ENCODE measurements around the gene PRKCZ.
"Not testable (repeated sequence)": the region's sequence is repeated elsewhere in the genome, so short reads cannot be mapped to it uniquely, and the experiment has no call there.

Gene PRKCZ

DNA sequence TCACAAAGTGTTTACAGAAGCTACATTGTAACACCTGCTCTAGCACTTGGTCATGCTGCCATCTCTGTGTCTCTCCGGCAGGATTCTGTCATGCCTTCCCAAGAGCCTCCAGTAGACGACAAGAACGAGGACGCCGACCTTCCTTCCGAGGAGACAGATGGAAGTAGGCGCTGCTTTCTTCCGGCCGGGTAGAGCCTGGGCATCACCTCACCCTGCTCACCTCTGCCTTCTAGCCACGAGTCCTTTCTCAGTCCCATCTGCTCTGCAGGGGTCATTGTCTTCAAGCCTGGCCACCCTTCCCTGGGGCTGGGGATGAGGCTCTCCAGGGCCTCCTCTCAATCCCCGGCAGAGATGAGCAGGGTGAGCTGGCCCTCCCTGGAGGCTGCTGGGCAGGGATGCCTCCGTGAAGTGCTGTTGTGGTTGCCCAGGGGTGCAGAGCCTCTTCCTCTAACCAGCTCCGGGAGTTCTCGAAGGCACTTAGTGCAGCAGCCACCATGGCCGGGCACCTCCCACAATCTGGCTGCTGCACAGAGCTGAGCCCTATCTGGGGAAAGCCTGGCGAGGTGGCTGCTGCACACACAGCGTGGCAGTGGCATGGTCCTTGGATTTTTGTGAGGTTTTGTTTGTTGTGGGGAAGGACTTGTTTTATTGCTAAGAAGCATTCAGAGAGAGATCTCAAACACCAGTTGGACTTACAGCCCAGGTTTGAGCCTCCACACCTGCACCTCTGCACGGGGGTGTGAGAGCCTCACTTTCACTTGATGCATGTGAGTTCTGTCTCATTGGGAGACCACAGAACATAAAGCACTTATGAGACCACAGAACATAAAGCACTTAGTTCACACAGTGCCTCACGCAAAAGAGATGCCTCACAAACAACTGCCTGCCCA, 96.0 kb downstream of the PRKCZ start:
- Mint-ChIP-seq H3K36me3 (peaks cover 2 to 4% of the 10 kb centered on the region in 2 donors), H3K27me3 (no peaks in the 10 kb centered on the region), H3K4me1 (no peaks in the 10 kb centered on the region), H3K9me3 (no peaks in the 10 kb centered on the region), H3K27ac (no peak overlapping the region), H3K4me3 (no peak overlapping the region)
- ATAC-seq (replicated peaks) (no peak), DNase-seq (no peak)

DNA sequence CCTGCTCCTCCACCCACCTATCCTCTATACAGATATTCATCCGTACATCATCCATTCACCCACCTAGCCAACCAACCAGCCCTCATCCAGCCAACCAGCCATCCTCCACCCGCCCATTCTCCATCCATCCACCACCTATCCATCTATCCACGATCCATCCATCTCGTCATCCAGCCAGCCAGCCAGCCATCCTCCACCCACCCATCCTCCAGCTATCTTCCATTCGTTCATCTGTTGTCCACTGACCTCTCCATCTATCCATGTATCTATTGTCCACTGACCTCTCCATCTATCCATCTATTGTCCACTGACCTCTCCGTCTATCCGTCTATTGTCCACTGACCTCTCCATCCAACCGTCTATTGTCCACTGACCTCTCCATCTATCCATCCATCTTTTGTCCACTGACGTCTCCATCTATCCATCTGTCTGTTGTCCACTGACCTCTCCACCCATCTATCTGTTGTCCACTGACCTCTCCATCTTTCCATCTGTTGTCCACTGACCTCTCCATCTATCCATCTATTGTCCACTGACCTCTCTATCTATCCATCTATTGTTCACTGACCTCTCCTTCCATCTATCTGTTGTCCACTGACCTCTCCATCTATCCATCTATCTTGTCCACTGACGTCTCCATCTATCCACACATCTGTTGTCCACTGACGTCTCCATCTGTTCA, 96.8 kb downstream of the PRKCZ start:
- peaks cover 2 to 4% of the 10 kb centered on the region in 2 donors for H3K36me3 Mint-ChIP-seq
- H3K4me3 Mint-ChIP-seq, result no peak overlapping the region
- no peaks in the 10 kb centered on the region for H3K9me3 Mint-ChIP-seq
- no peaks in the 10 kb centered on the region for H3K27me3 Mint-ChIP-seq
- H3K4me1 Mint-ChIP-seq, result no peaks in the 10 kb centered on the region
- DNase-seq (no peak), ATAC-seq (replicated peaks) (no peak)
- H3K27ac Mint-ChIP-seq, result no peak overlapping the region

DNA sequence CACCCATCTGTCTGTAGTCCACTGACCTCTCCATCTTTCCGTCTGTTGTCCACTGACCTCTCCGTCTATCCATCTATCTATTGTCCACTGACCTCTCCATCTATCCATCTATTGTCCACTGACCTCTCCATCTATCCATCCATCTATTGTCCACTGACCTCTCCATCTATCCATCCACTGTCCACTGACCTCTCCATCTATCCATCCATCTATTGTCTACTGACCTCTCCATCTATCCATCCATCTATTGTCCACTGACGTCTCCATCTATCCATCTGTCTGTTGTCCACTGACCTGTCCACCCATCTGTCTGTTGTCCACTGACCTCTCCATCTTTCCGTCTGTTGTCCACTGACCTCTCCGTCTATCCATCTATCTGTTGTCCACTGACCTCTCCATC, 97.7 kb downstream of the PRKCZ start:
- H3K9me3 Mint-ChIP-seq; ATAC-seq (replicated peaks); H3K27me3 Mint-ChIP-seq; H3K4me3 Mint-ChIP-seq; H3K36me3 Mint-ChIP-seq; H3K4me1 Mint-ChIP-seq; H3K27ac Mint-ChIP-seq; DNase-seq: not testable (repeated sequence)

DNA sequence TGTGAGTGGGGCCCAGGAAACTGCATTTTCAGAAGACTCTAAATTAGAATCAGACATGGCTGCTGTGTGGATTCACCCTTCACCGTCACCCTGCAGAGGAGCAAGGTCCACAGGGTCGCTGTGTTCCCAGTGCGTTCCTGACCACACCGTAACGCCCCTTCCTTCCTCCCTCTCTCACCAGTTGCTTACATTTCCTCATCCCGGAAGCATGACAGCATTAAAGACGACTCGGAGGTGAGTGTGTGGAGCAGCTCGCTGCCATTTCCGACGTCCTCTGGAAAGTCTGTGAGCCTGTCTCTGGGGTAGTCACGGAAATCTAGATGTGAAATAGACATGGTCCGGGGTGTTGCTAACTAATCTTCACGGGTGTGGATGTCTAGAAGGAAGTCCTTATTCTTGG, 98.5 kb downstream of the PRKCZ start:
- Mint-ChIP-seq H3K4me3 (no peak overlapping the region), H3K27ac (no peak overlapping the region), H3K27me3 (no peaks in the 10 kb centered on the region), H3K36me3 (peaks cover 8 to 11% of the 10 kb centered on the region in 2 donors), H3K4me1 (no peaks in the 10 kb centered on the region), H3K9me3 (no peaks in the 10 kb centered on the region)
- ATAC-seq (replicated peaks), result no peak
- DNase-seq, result no peak

DNA sequence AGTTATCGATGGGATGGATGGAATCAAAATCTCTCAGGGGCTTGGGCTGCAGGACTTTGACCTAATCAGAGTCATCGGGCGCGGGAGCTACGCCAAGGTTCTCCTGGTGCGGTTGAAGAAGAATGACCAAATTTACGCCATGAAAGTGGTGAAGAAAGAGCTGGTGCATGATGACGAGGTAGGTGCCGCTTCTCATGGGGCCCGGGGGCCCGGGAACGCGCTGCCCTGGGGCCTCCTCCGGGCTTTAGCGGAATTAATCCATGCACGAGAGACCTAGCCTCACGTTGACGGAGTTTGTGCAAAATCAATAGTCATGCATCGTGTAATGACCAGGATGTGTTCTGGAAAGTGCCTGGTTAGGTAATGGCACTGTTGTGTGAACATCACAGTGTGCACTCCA, 100.6 kb downstream of the PRKCZ start:
- Mint-ChIP-seq H3K4me1 (no peaks in the 10 kb centered on the region), H3K27ac (no peak overlapping the region), H3K36me3 (peaks cover 25 to 32% of the 10 kb centered on the region in 2 donors), H3K4me3 (no peak overlapping the region), H3K27me3 (no peaks in the 10 kb centered on the region), H3K9me3 (peaks cover 6% of the 10 kb centered on the region in 2 donors)
- ATAC-seq (replicated peaks) (no peak), DNase-seq (no peak)

DNA sequence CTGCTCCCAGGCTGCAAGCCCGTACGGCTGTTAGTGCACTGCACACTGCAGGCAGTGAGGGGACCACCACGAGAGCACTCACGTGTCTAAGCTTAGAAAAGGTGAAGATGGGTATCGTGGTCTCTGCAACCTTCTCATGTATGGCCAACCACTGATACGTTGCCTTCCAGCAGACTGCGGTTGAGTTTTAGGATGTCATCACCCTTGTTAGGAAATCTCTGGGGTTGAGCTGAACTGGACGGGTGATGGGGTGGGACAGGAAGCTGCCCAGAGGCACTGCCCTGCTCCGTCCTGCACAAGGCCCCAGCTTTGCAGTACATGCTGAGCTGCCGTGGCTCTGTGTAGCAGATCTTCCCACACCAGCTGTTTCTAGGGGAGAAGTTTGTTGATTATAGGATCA, 101.0 kb downstream of the PRKCZ start:
- Mint-ChIP-seq H3K4me3 (no peak overlapping the region), H3K27me3 (no peaks in the 10 kb centered on the region), H3K36me3 (peaks cover 25 to 35% of the 10 kb centered on the region in 2 donors), H3K9me3 (peaks cover 6% of the 10 kb centered on the region in 2 donors), H3K27ac (no peak overlapping the region), H3K4me1 (no peaks in the 10 kb centered on the region)
- ATAC-seq (replicated peaks) (no peak), DNase-seq (no peak)

DNA sequence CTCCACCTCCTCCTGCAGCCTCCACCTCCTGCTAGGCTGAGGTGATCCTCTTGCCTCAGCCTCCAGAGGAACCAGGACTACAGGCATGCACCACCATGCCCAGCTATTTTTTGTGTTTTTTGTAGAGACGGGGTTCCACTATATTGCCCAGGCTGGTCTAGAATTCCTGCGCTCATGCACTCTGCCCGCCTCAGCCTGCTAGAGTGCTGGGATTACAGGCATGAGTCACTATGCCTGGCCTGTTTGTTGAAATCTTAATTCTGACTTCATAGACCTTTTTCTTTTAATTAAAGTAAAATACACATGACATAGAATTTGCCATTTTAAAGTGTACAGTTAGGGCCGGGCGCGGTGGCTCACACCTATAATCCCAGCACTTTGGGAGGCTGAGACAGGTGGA, 101.7 kb downstream of the PRKCZ start:
- no peak overlapping the region for H3K4me3 Mint-ChIP-seq
- no peak overlapping the region for H3K27ac Mint-ChIP-seq
- H3K27me3 Mint-ChIP-seq, result no peaks in the 10 kb centered on the region
- peaks cover 6% of the 10 kb centered on the region in 2 donors for H3K9me3 Mint-ChIP-seq
- no peaks in the 10 kb centered on the region for H3K4me1 Mint-ChIP-seq
- H3K36me3 Mint-ChIP-seq, result peaks cover 31 to 42% of the 10 kb centered on the region in 2 donors
- ATAC-seq (replicated peaks), result no peak
- DNase-seq, result no peak

DNA sequence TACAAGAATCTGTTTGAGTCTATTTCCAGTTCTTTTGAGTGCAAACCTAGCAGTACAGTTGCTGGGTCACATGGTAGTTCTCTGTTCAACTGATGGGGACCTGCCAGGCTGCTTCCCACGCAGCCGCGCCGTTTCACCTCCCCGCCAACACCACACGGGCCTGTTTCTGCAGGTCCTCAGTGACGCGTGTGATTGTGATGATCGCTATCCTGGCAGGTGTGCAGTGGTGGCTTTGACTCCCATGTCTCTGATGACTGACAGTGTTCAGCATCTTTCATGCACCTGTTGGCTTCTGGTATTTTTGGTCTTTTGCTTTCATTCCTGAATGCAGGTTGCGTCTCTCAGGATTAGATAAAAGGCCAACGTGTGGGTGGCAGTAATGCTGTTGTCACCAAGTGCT, 102.7 kb downstream of the PRKCZ start:
- no peaks in the 10 kb centered on the region for H3K27me3 Mint-ChIP-seq
- ATAC-seq (replicated peaks) (no peak), DNase-seq (no peak)
- H3K4me3 Mint-ChIP-seq, result no peak overlapping the region
- peaks cover 34 to 42% of the 10 kb centered on the region in 2 donors for H3K36me3 Mint-ChIP-seq
- H3K4me1 Mint-ChIP-seq, result no peaks in the 10 kb centered on the region
- peaks cover 6% of the 10 kb centered on the region in 2 donors for H3K9me3 Mint-ChIP-seq
- no peak overlapping the region for H3K27ac Mint-ChIP-seq

DNA sequence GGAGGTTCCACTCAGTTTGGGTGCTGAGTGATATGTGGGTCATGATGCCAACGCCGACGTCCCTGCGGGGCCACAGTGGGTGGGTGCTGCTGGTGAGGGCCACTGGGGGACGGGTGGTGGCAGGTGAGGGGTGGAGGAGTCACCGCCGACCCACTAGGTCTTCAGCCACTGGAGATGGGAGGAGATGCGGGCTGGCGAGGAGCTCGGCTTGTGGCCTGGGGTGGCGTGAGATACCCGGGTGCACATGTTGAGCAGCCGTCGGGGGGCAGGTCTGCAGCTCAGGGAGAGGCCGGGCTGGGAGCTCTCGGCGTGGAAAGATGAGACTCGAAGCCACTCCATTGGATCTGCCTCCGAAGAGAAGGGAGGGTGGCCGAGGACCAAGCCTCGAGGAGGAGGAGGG, 103.8 kb downstream of the PRKCZ start:
- H3K27ac Mint-ChIP-seq, result no peak overlapping the region
- ATAC-seq (replicated peaks), result no peak
- H3K27me3 Mint-ChIP-seq, result no peaks in the 10 kb centered on the region
- no peaks in the 10 kb centered on the region for H3K4me1 Mint-ChIP-seq
- DNase-seq, result no peak
- H3K4me3 Mint-ChIP-seq, result no peak overlapping the region
- H3K36me3 Mint-ChIP-seq, result peaks cover 42 to 48% of the 10 kb centered on the region in 2 donors
- H3K9me3 Mint-ChIP-seq, result peaks cover 6% of the 10 kb centered on the region in 2 donors

DNA sequence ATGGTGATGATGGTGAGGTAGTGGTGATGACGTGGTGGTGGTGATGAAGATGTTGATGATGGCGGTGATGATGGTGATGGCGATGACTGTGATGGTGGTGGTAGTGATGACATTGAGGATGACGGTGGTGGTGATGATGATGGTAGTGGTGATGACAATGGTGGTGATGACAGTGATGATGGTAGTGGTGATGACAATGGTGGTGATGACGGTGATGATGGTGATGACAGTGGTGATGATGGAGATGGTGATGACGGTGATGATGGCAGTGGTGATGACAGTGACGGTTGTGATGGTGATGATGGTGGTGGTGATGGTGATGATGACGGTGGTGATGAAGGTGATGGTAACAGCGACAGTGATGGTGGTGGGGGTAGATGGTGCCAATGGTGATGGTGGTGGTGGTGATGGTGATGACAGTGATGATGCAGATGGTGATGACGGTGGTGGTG, 105.0 kb downstream of the PRKCZ start:
- H3K4me1 Mint-ChIP-seq, result no peaks in the 10 kb centered on the region
- ATAC-seq (replicated peaks) (no peak), DNase-seq (no peak)
- H3K4me3 Mint-ChIP-seq, result no peak overlapping the region
- no peaks in the 10 kb centered on the region for H3K27me3 Mint-ChIP-seq
- H3K27ac Mint-ChIP-seq, result no peak overlapping the region
- H3K9me3 Mint-ChIP-seq, result peaks cover 6% of the 10 kb centered on the region in 2 donors
- peaks cover 44 to 52% of the 10 kb centered on the region in 2 donors for H3K36me3 Mint-ChIP-seq

DNA sequence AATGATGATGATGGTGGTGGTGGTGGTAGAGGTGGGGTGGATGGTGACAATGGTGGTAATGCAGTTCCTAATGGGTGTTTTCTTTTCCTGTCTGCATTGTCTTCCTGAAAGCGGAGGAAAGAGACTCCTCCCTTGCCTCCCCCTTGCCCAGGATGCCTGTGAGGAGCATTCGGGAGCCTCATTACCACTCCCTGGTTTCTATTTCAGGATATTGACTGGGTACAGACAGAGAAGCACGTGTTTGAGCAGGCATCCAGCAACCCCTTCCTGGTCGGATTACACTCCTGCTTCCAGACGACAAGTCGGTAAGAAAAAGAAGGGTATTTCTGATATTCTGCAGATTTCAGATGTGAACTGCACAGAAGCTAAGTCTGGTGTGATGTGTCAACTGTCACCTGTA, 105.6 kb downstream of the PRKCZ start:
- H3K36me3 Mint-ChIP-seq, result peaks cover 42 to 55% of the 10 kb centered on the region in 2 donors
- H3K27ac Mint-ChIP-seq, result no peak overlapping the region
- H3K4me3 Mint-ChIP-seq, result no peak overlapping the region
- DNase-seq (no peak), ATAC-seq (replicated peaks) (no peak)
- H3K9me3 Mint-ChIP-seq, result peaks cover 6% of the 10 kb centered on the region in 2 donors
- no peaks in the 10 kb centered on the region for H3K4me1 Mint-ChIP-seq
- no peaks in the 10 kb centered on the region for H3K27me3 Mint-ChIP-seq

DNA sequence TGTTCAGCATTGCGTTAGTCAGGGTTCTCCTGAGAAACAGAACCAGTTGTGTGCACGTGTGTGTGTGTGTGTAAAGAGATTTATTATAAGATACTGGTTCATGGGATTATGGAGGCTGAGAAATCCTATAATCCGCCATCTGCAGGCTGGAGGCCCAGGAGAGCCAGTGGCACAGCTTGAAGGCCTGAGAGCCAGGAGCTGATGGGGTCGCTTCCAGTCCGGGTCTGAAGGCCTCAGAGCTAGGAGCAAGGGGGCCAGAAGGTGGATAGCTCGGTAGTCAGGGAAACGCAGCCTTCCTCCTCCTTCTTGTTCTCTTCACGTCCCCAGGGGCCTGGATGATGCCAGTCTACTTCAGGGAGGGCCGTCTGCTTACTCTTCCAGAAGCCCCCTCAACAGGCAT, 106.7 kb downstream of the PRKCZ start:
- Mint-ChIP-seq H3K27me3 (no peaks in the 10 kb centered on the region), H3K9me3 (peaks cover 6% of the 10 kb centered on the region in 2 donors), H3K4me3 (no peak overlapping the region), H3K27ac (no peak overlapping the region), H3K4me1 (no peaks in the 10 kb centered on the region), H3K36me3 (peaks cover 42 to 54% of the 10 kb centered on the region in 2 donors)
- ATAC-seq (replicated peaks), result no peak
- no peak for DNase-seq

DNA sequence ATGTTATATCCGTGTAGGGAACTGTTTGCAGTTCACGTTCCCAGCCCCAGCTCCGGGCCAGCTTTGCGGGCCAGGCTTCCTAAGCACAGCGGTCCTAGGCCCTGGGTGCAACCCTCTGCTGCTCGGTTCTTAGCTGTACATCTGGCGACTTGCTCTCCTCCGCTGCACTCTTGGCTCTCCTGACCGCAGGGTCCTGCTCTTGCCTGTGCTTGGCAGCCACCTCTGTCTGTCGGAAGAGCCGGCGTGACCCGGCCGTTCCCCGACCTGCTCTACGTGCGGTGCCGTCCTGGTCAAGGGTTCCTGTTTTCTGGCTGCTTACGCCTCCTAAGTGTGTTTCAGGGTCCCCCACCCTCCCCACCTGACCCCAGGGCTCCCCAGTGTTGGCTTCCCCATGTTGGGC, 107.6 kb downstream of the PRKCZ start:
- H3K4me3 Mint-ChIP-seq, result no peak overlapping the region
- H3K36me3 Mint-ChIP-seq, result peaks cover 41 to 53% of the 10 kb centered on the region in 2 donors
- H3K9me3 Mint-ChIP-seq, result peaks cover 6 to 7% of the 10 kb centered on the region in 2 donors
- H3K27ac Mint-ChIP-seq, result no peak overlapping the region
- H3K27me3 Mint-ChIP-seq, result no peaks in the 10 kb centered on the region
- ATAC-seq (replicated peaks) (no peak), DNase-seq (no peak)
- H3K4me1 Mint-ChIP-seq, result no peaks in the 10 kb centered on the region

DNA sequence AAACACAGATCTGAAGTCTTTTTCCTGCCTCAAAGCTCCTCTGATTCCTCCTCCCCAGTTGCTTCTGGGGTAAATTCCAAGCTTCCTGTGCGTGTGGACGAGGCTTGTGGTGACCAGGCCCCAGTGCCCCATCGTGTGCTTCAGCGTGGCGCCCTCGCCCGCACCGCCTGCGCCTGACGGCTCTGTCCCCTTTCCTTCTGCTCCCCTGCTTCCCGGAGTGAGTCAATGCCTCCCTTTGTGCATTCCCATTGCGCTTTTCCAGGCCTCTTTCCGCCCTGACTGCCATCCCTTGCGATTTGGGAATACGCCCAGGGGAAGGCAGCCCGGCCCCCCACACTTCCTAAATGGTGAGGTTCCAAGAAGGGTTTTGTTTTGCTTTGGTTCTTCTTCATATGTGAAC, 108.1 kb downstream of the PRKCZ start:
- no peaks in the 10 kb centered on the region for H3K27me3 Mint-ChIP-seq

DNA sequence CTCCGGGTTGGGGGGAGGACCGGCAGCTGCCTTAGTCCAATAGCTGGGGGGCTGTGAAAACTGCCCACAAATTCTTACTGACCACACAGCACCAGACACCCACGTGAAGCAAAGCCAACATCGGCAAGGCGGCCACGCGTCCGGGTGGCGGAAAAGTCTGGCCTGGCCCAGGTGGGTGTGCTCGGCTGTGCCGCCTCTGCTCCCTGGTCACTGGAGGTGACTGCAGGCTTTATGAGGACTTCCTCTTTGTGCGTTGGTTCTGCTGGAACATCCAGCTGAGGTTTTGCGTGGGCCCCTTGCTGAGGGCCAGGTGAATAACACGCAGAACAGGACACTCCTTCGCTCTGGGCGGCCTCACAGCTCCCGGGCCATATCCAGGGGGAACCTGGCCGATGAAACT, 108.9 kb downstream of the PRKCZ start:
- H3K4me3 Mint-ChIP-seq, result no peak overlapping the region
- no peak overlapping the region for H3K27ac Mint-ChIP-seq
- H3K4me1 Mint-ChIP-seq, result no peaks in the 10 kb centered on the region
- H3K9me3 Mint-ChIP-seq, result peaks cover 6 to 9% of the 10 kb centered on the region in 2 donors
- ATAC-seq (replicated peaks), result no peak
- no peaks in the 10 kb centered on the region for H3K27me3 Mint-ChIP-seq
- H3K36me3 Mint-ChIP-seq, result peaks cover 46 to 55% of the 10 kb centered on the region in 2 donors
- DNase-seq, result no peak

More for the DNA sequence above, 108.1 kb downstream of the PRKCZ start:
- Mint-ChIP-seq H3K36me3 (peaks cover 45 to 55% of the 10 kb centered on the region in 2 donors), H3K9me3 (peaks cover 6 to 9% of the 10 kb centered on the region in 2 donors), H3K27ac (no peak overlapping the region), H3K4me3 (no peak overlapping the region), H3K4me1 (no peaks in the 10 kb centered on the region)
- no peak for ATAC-seq (replicated peaks)
- DNase-seq, result no peak
